SH-SY5Y (cell line): Measurements from ENCODE around the gene SETD1A.

ENCODE experiments used
- GATA2 ChIP-seq: IDR thresholded peaks from 2 replicates; pipeline ENCODE4 v1.6.1; 2011; ENCODE audit warnings: mild to moderate bottlenecking, low read depth, low read length
- GATA3 ChIP-seq: IDR thresholded peaks from 2 replicates; pipeline ENCODE4 v1.6.1; 2011; ENCODE audit warnings: low read depth, mild to moderate bottlenecking, low read length, moderate library complexity

DNA sequence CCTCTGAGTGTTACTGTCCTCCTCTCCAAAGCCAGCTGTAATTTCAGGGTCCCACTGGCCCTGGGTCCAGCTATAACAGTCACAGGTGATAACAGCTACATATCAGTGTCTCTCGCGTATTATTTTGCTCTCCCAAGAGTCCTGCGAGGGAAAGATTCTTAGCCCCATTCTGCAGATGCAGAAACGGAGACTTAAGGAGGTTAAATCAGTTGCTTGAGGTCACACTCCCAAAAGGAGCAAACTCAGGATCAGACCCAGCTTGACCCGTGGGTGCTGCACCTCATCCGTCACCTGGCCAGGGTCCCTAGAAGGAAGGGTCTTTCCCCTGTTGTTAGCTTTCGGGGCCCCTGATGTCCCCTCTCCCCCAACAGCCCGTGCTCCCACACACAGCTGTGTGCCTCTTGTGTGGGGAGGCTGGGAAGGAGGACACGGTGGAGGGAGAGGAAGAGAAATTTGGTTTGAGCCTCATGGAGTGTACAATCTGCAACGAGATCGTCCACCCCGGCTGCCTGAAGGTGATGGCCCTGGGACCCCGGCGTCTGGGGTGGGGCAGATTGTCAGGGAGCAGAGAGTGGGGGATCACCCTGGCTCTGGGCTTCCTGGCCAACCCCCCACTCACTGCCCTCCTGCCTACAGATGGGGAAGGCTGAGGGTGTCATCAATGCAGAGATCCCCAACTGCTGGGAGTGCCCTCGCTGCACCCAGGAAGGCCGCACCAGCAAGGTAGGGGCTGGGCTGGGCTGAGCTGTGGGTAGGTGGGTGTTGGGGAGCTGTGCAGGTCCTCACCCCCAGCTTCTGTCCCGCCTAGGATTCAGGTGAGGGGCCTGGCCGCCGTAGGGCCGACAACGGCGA lies 30.4 kb upstream of the SETD1A start:
- no peak for TF ChIP-seq GATA2
- TF ChIP-seq GATA3, result no peak
